Skin of body (tissue), 2 donors: Measurements from ENCODE around the gene UBASH3A. TPM values are rescaled to one million over a fixed set of nuclear protein-coding genes. Genes with fewer than 3 reads are reported as not detected.

Source experiments
- DNase-seq: peaks from one replicate; lab custom pipeline; 2025; lab: John Stamatoyannopoulos, UW
- total RNA-seq: library from RNA; depleted of rRNA; stranded (reverse); fragments of >200 nt; gene quantifications from one replicate; pipeline ENCODE4 v1.2.3, GENCODE V29; 2014

UBASH3A gene
- total RNA-seq, 1 donor from 2014 or later = 0.20 TPM

GRCh38 chr21:42448686-42449085, 45.0 kb downstream of the UBASH3A start:
- DNase-seq = no peak

GRCh38 chr21:42451941-42452340, 48.2 kb downstream of the UBASH3A start:
- DNase-seq = no peak

GRCh38 chr21:42452401-42453223, 48.9 kb downstream of the UBASH3A start:
- DNase-seq = no peak

GRCh38 chr21:42453224-42453985, 49.7 kb downstream of the UBASH3A start:
- no peak for DNase-seq

GRCh38 chr21:42453986-42454570, 50.4 kb downstream of the UBASH3A start:
- no peak for DNase-seq

GRCh38 chr21:42454786-42455185, 51.1 kb downstream of the UBASH3A start:
- DNase-seq = no peak

GRCh38 chr21:42455196-42455595, 51.5 kb downstream of the UBASH3A start:
- no peak for DNase-seq

- no peak for DNase-seq
These were observed 52.2 kb downstream of the UBASH3A start for GRCh38 chr21:42455754-42456440.

GRCh38 chr21:42456457-42456856, 52.8 kb downstream of the UBASH3A start:
- DNase-seq = no peak

GRCh38 chr21:42459082-42459460, 55.4 kb downstream of the UBASH3A start:
- no peak for DNase-seq

- no peak for DNase-seq
These were observed 56.0 kb downstream of the UBASH3A start for GRCh38 chr21:42459546-42460215.

- DNase-seq = no peak
These were observed 56.9 kb downstream of the UBASH3A start for GRCh38 chr21:42460391-42461184.

- DNase-seq = no peak
These were observed 57.5 kb downstream of the UBASH3A start for GRCh38 chr21:42461185-42461520.

GRCh38 chr21:42461881-42462877, 58.5 kb downstream of the UBASH3A start:
- DNase-seq = no peak

GRCh38 chr21:42463861-42464515, 60.3 kb downstream of the UBASH3A start:
- DNase-seq = no peak

GRCh38 chr21:42465008-42465802, 61.5 kb downstream of the UBASH3A start:
- DNase-seq = no peak

- no peak for DNase-seq
These were observed 62.1 kb downstream of the UBASH3A start for GRCh38 chr21:42465803-42466127.

GRCh38 chr21:42466700-42467099, 63.0 kb downstream of the UBASH3A start:
- DNase-seq = no peak
